ENCODE results near the gene ZBTB3.
"Not testable (repeated sequence)": the region's sequence is repeated elsewhere in the genome, so short reads cannot be mapped to it uniquely, and the experiment has no call there.

Gene ZBTB3

GRCh38 chr11:62716206-62716605 lies 37.8 kb downstream of the ZBTB3 start:
- no peak for DNase-seq (ENCODE audit: low read depth, low spot score)

- no peak for DNase-seq (ENCODE audit: low read depth, low spot score)
Measured at GRCh38 chr11:62715150-62716130, 38.5 kb downstream of the ZBTB3 start.

DNA sequence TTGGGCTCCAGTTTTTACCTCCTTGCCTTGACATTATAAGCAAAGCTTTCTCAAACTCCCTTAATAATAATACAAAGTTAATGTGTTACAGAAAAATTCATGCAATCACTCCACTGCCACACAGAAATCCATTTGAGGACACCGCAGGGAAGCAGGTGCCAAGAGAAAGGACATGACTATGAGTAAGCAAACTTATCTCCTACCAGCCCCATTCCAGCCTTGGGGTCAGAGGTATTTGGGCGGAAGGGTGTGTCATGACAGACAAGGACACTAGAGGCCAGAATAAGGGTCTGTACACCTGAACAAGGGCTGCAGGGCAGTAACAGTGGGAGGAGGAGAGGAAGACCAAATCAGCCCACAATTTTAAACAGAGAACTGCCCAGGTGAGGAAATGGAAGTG lies 40.6 kb downstream of the ZBTB3 start:
- DNase-seq (ENCODE audit: low read depth, low spot score): no peak

- DNase-seq (ENCODE audit: low read depth, low spot score): no peak
Measured at GRCh38 chr11:62712861-62713260, 41.1 kb downstream of the ZBTB3 start.

DNA sequence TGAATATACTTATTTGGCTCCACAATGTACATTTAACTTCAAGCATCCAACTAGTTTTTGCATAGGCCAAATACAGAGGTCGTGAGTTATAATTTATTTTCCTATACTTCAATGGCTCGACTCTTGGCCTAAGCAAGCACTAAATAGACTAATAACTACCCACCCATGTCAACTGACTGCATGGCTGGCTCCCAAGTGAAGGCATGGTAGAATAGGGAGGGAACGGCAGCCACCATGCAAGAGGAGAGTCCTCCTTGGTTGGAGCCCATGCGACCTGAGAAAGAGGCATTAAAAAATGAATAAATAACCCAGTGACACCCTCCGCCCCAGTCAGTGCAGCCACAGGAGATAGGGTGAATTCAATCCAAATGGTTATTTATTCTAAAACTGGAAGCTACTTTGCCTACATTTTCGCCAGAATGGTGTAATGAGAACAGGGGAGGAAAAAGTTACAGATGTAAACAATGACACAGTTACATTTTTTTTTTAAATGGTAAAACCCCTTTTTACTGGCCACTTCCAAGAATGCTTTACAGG lies 41.6 kb downstream of the ZBTB3 start:
- no peak for DNase-seq (ENCODE audit: low read depth, low spot score)

DNA sequence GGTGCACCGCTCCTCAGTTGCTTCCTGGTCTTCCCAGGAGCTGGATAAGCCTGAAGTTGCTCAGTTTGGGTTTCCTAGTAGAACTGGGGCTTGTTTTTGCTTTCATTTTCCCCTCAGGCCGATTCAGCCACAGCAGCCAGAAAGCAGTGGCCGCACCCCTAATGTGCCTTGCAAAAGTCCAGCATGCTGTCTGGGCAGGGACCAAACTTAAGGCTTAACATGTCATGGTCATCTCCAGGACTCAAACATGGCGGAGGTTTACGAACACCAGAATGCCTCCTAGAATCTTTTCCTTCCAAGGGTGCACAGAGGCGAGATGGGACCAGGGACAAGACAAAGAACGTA lies 44.0 kb downstream of the ZBTB3 start:
- DNase-seq (ENCODE audit: low read depth, low spot score): no peak

DNA sequence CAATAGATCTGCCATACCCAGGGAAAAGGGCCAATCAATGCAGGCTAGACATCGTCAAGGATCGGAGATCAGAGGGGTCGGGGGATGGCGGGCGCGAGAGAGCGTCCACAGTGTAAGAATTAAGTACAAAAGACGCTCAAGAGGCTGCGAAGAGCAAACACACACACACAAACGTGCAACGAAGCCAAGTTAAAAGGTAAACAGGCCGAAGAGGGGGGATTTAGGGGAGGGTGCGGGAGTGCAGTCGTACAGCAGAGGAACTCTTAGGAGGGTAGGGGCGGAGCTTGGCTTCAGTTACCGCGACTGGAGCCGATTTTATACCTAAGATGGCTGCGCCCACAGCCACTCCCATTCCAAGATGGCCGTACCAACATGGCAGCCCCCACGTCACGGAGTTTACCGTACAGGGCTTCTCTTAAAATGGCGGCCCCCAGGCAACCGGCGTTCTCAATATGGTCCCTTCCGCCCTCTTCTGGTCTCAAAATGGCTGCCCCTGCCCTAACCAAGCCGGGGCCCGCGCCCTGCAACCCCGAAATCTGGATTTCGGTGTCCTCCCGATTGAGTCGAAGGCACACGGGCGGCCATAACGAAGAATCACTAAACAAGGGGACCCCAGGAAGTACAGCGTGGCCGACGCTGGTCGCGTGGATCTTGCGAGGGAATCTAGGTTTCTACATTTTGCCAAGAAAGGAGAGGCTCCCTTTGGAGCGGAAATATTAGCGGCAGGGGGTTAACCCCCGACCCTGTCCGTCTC lies 44.5 kb downstream of the ZBTB3 start:
- peak; percentile 94 for DNase-seq (ENCODE audit: low read depth, low spot score)

DNA sequence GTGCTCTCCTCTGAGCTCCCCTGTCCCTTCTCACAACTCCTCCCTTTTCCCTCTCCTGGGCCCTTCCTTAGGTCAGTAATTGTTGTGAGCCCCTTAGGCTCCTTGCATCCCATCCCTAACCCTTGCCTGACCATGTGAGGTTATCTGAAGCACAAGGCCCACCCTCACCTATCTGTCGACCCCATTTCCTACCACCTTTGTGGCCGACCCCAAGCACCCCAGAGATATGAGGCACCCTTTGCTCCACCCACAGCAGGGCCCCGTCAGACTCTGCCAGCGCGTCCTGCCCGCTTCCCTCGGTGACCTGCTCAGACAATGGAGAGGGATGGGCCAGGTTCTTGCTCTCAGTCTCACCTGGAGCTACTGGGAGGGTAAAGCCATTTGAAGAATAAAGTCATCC lies 45.2 kb downstream of the ZBTB3 start:
- peak; percentile 10 for DNase-seq (ENCODE audit: low read depth, low spot score)

DNA sequence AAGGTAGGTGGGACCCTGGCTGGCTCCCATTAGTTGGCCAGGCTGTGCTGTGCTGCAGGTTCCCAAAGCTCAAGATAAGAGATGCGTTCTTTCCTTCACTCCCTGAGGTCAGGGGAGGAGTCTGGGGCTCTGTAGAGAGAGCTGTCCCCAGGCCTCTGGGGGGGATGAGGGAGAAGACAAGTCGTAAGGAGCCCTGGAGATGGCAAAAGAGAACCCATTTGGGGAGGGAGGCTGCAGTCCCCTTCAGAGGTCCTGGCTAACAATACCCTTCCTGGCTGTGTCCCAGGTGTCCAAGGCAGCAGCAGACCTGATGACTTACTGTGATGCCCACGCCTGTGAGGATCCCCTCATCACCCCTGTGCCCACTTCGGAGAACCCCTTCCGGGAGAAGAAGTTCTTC lies 45.6 kb downstream of the ZBTB3 start:
- DNase-seq (ENCODE audit: low read depth, low spot score): no peak

GRCh38 chr11:62707277-62707861 lies 46.6 kb downstream of the ZBTB3 start, which contains the start of the genes BSCL2 and GNG3:
Gene BSCL2 (minus strand): TSS chr11:62707424. CDS start chr11:62707195, 229 bp downstream.
Gene GNG3 (plus strand): TSS chr11:62707676. CDS start chr11:62708296, 620 bp downstream.
- DNase-seq (ENCODE audit: low read depth, low spot score): no peak

DNA sequence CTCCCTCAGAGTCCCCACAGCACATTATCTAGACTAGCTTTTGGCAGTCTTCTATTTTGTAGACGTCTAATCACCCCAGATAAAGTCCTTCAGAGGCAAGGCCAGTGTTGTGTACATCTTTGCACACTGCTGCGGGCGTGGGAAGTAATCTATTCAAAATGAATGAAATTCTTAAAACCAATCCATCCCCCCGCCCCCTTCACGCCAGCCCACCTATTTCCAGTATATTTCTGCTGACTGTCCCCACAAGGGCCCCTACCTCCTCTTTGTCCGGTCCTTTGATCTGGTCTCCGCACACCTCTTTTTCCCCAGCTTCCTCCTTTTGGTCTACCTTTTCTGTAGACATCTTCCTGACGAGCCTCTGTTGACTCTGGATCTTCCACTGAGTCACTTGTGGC lies 47.1 kb downstream of the ZBTB3 start:
- DNase-seq (ENCODE audit: low read depth, low spot score): no peak

DNA sequence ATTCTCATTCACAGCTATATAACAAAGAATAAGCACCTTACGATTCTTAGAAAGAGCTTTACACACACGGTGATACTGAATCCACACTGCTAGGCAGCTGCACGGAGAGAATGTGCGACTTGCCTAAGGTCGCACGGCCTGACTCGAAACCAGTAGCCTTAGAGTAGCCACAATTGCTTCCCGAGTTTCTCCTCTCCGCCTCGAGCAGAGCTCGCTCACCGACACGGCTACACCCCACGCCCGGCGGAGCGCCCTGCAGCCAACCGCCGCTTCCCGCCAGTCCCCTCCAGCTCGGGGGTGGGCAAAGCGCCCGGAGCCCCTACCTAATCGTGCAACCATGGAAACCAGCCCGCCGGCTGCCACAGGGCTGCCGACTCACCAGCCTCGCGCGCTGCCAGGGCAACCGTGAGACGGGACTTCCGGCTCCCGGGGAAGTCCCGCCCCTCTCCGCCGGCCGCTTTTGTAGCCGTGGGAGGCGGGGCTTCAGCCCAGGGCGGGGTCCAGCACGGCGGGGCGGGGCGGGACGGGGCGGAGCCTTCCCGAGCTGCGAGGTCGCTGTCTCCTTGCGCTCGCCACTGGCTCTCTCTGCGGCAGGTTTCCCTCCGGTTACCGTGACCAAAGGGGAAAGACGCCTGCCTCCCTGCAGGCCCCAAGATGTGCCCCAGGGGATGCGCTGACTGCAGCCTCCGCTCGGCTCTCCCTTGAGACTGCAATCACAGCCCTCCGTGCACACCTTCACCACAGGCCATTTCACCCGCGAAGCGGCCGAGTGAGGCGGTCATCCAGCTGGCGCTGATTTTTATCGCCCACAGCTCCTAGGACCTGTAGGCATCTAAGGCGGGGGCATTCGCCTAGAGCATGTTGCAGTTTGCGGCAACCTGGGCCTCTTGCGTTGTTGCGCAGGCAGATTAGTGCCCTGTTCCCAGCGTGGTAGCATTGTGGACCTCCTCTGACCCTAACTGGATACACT lies 47.8 kb downstream of the ZBTB3 start:
- DNase-seq (ENCODE audit: low read depth, low spot score): peak; percentile 86

- DNase-seq (ENCODE audit: low read depth, low spot score): no peak
Measured at GRCh38 chr11:62705413-62705812, 48.5 kb downstream of the ZBTB3 start.

GRCh38 chr11:62703921-62704320 lies 50.0 kb downstream of the ZBTB3 start:
- not testable (repeated sequence) for DNase-seq (ENCODE audit: low read depth, low spot score)

DNA sequence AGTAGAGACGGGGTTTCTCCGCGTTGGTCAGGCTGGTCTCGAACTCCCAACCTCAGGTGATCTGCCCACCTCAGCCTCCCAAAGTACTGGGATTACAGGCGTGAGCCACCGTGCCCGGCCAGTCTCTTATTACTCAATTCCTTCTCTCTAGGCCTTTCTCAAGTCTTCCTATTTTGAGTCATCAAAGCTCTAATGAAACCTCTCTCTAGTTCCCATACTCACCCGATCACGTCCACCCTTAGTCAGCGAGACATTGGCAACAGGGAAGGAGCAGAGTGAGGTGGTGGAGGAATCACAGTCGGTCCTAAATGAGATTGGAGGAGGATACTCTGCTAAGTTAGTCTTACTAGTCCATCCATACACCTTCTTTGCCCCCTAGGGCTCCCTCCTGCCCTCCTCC lies 51.7 kb downstream of the ZBTB3 start:
- no peak for DNase-seq (ENCODE audit: low read depth, low spot score)
